Suprapubic skin (tissue), 4 donors: ENCODE measurements around the gene CSAD.

ENCODE experiments used
- CTCF ChIP-seq, 2 donors: fragments of 200-600 bp in 1 of 2; fragments of 450-650 bp in 1 of 2; sonication (generic) in 1 of 2; IDR thresholded peaks; one replicate each; pipeline ENCODE4 v1.5.1; 2016 to 2019; ENCODE audit warnings: antibody characterized with exemption in 2 of 2, mild to moderate bottlenecking in 1 of 2, moderate library complexity in 1 of 2
- EP300 ChIP-seq: sonication (generic); formaldehyde crosslinking; IDR thresholded peaks from one replicate; pipeline ENCODE4 v1.6.1; 2017; ENCODE audit warnings: antibody characterized with exemption
- POLR2A ChIP-seq, 2 donors: fragments of 450-650 bp; IDR thresholded peaks; one replicate each; pipeline ENCODE4 v1.6.1; 2017; ENCODE audit warnings: antibody characterized with exemption in 2 of 2, mild to moderate bottlenecking in 2 of 2, moderate library complexity in 2 of 2
- POLR2AphosphoS5 ChIP-seq, 3 donors: sonication (generic); formaldehyde crosslinking; IDR thresholded peaks; one replicate each; pipeline ENCODE4 v1.6.1; 2017; ENCODE audit warnings: antibody characterized with exemption in 3 of 3

- TF ChIP-seq POLR2AphosphoS5 (IDR thresholded peaks at IDR 0.05) (no peak), CTCF (IDR thresholded peaks at IDR 0.05) (no peak), POLR2A (IDR thresholded peaks at IDR 0.05) (no peak), EP300 (no peak)
These were observed 4.1 kb upstream of the CSAD start for GRCh38 chr12:53184828-53185227.
